Right cardiac atrium (tissue), 5 donors: ENCODE results near the gene PARK7. TPM values are rescaled to one million over a fixed set of nuclear protein-coding genes. Genes with fewer than 3 reads are reported as not detected.
"Not testable (repeated sequence)": the region's sequence is repeated elsewhere in the genome, so short reads cannot be mapped to it uniquely, and the experiment has no call there.

Experiments used
- ATAC-seq, 2 donors: fragments of 200-7000 bp; cut with Tn5 transposase; one replicate each; pipeline versions ENCODE4 v1.8.0 to v1.9.1; 2020; ENCODE audit warnings: moderate library complexity in 2 of 2, mild to moderate bottlenecking in 1 of 2
- DNase-seq, 3 donors: peaks; one replicate each; pipeline ENCODE4 v3.0.0-alpha.2; 2020
- H3K27ac ChIP-seq: one replicate; pipeline ENCODE4 v1.5.1; 2013; ENCODE audit warnings: mild to moderate bottlenecking, low read length, control low read depth, moderate library complexity
- H3K27me3 ChIP-seq: one replicate; pipeline ENCODE4 v1.6.1; 2013; ENCODE audit not compliant: control insufficient read depth, insufficient read depth
- H3K4me1 ChIP-seq: one replicate; pipeline ENCODE4 v1.6.1; 2013; ENCODE audit warnings: low read length; ENCODE audit not compliant: control insufficient read depth, insufficient read depth
- H3K4me3 ChIP-seq: one replicate; pipeline ENCODE4 v1.5.1; 2013; ENCODE audit warnings: low read length, control low read depth
- H3K9me3 ChIP-seq: one replicate; pipeline ENCODE4 v1.6.1; 2013; ENCODE audit warnings: low read length; ENCODE audit not compliant: control insufficient read depth
- WGBS: extraction: QIAGEN DNeasy Blood & Tissue Kit; methylation state at CpG from one replicate; pipeline ENCODE4 v1.1.7; 2013; 5-methylcytosine and 5-hydroxymethylcytosine counted together
- intact Hi-C, 4 donors: fragments of 100-400 bp; cut with DNase I; formaldehyde crosslinking; loops; one replicate each; pipeline versions ENCODE4 v1.11.0 to v1.14.0; 2022 to 2023
- long read RNA-seq, 4 donors: library from polyadenylated mRNA; unstranded; transcript quantifications; one replicate each; pipeline ENCODE4 v2.0.0, GENCODE V29; 2020 to 2021
- polyA plus RNA-seq: library from polyadenylated mRNA; stranded (reverse); fragments of 200-250 nt; gene quantifications from one replicate; pipeline ENCODE4 v1.2.3, GENCODE V29; 2013
- total RNA-seq, 4 donors: library from RNA; stranded (reverse); fragmentation: NEBNext Ultra II Directional; extraction: Animal tissue kit (Norgen Biotek cat#: 25700); gene quantifications; one replicate each; pipeline ENCODE4 v1.2.1, GENCODE V29; 2021
- donor health status: healthy with polysubstance abuse.
- donor health status: DM: no; HTN: yes; CAD: no.
- donor health status: DM: no; HTN: no; CAD: no.
- donor health status: DM: no; HTN: yes; CAD: no; lungs with severe emphysema.
- donor health status: DM: yes; HTN: yes; CAD: no.

The PARK7 gene
- 100 to 1,000 TPM; 302 to 323 (median 314) TPM for total RNA-seq
- polyA plus RNA-seq = 501 TPM
- long read RNA-seq, donor 1, transcript PARK7-201 (7 exons, 949 nt) = major isoform, 112 of 232 reads
- long read RNA-seq, donor 1, transcript PARK7-209 (7 exons, 1,088 nt) = minor isoform, 105 of 232 reads
- long read RNA-seq, donor 1, partial matches to known transcripts = 7 of 232 reads
- long read RNA-seq, donor 1, other reads (novel, unspliced or antisense) = 8 of 232 reads
- long read RNA-seq, donor 2, transcript PARK7-201 (7 exons, 949 nt) = minor isoform, 65 of 153 reads
- long read RNA-seq, donor 2, transcript PARK7-209 (7 exons, 1,088 nt) = major isoform, 66 of 153 reads
- long read RNA-seq, donor 2, partial matches to known transcripts = 18 of 153 reads
- long read RNA-seq, donor 2, other reads (novel, unspliced or antisense) = 4 of 153 reads
- long read RNA-seq, donor 3, transcript PARK7-201 (7 exons, 949 nt) = minor isoform, 90 of 252 reads
- long read RNA-seq, donor 3, transcript PARK7-209 (7 exons, 1,088 nt) = major isoform, 146 of 252 reads
- long read RNA-seq, donor 3, partial matches to known transcripts = 7 of 252 reads
- long read RNA-seq, donor 3, other reads (novel, unspliced or antisense) = 8 of 252 reads
- long read RNA-seq, donor 4, transcript PARK7-201 (7 exons, 949 nt) = minor isoform, 53 of 148 reads
- long read RNA-seq, donor 4, transcript PARK7-209 (7 exons, 1,088 nt) = major isoform, 79 of 148 reads
- long read RNA-seq, donor 4, partial matches to known transcripts = 12 of 148 reads
- long read RNA-seq, donor 4, other reads (novel, unspliced or antisense) = 4 of 148 reads

DNA sequence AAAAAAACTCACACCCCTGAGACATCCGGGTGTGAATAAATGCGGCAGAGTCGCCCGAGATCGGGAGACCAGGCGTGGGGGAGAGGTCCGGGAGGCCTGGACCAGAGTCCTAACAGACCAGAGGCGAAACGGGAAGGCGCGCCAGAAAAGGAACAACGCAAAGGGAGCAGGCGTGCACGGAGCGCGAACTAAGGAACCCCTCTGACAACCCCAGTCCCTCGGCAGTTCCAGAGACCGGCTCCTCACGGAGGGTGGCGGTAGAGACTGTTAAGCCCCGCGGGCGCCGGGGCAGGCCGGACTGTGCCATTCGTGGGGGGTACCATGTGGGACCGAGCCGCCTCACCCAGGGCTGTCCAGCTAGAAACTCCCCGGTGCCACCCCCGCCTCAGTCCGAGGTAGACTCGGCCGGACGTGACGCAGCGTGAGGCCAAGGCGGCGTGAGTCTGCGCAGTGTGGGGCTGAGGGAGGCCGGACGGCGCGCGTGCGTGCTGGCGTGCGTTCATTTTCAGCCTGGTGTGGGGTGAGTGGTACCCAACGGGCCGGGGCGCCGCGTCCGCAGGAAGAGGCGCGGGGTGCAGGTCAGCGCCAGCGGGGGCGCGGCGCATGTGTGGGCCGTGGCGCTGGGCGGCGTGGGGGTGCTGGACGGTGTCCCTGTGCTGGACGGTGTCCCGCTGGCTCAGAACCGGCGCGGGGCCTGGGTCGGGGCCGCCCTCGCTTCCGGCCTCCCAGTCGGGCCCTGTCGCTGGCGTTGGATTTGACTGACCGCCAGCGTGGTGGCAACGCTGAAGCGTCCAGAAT, at the start of gene PARK7:
TSS of gene PARK7 (plus strand) at position 496 of the 798 bp plus-strand sequence. CDS start 1,075 bp downstream, outside the sequence.
- H3K9me3 ChIP-seq = no peaks in the 10 kb centered on the region
- intact Hi-C loops = no loop called here
- H3K4me3 ChIP-seq = peak within 1 kb of the TSS; percentile 65
- peak; percentile 100 for DNase-seq
- peak; percentile 97 for ATAC-seq
- H3K27ac ChIP-seq = peak within 1 kb of the TSS; percentile 93
- no peaks in the 10 kb centered on the region for H3K4me1 ChIP-seq
- H3K27me3 ChIP-seq = no peaks in the 10 kb centered on the region
- WGBS = under 1% methylated on average over 81 of the region's 81 CpGs

DNA sequence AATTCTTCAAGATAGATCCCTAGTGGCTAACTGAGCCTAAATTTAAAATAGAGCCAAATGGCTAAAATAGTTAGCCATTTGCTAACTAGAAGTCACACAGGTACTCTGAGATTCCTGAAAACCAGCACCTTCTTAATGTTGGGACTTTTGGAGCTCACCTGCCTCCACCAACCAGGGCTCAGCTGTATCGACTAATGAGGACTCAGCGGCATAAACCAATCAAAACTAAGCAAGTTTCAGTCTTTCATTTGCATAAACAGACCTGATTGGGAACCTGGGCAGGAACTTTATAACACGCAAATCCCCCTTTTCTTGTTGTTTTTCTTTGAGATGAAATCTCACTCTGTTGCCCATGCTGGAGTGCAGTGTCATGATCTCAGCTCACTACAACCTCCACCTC, 49.4 kb upstream of the PARK7 start:
- Histone ChIP-seq H3K4me1 (no peaks in the 10 kb centered on the region), H3K27ac (no peak overlapping the region), H3K27me3 (no peaks in the 10 kb centered on the region), H3K9me3 (no peaks in the 10 kb centered on the region), H3K4me3 (no peak overlapping the region)
- ATAC-seq (no peak), DNase-seq (no peak)
- WGBS = 88% methylated on average over 3 of the region's 3 CpGs
- intact Hi-C loops = no loop called here

DNA sequence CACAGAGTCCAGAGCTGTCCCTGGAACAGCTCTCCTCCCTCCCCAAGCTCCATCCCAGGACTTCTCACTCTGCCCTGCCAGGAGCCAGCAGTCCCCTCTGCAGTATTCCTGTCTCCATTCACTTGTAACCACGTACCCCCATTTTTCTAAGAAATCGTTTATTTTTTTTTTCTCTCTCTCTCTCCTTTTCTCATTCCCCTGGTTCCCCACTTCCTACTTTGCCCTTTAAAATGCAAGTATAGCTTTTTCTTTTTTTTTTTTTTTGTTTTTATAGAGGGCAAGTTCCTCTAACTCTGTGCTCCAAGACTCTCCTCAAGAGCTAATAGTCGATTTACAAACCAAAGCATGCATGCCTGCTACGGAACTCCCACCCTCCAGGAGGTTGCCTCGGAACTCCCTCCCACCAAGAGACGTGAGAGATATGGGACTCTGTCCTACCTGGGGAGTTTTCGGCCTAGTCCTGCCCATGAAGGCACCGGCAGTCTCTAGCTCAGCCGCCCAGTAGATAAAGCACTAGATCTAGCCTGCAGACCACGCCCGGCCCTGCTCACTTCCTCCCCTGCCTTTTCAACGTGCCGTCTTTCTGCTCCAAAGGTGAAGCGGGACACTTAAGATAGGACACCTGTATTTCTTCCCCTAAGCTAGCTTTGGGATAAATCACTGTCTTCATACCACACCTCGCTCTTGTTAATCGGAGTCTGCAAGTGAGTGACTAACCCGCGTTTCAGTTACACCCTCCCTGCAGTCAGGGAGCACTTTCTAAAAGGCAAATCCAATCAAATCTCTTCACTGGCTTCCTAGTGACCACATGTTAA, 48.6 kb upstream of the PARK7 start:
- Histone ChIP-seq H3K27ac (no peak overlapping the region), H3K27me3 (no peaks in the 10 kb centered on the region), H3K4me1 (no peaks in the 10 kb centered on the region), H3K9me3 (no peaks in the 10 kb centered on the region), H3K4me3 (no peak overlapping the region)
- 55% methylated on average over 18 of the region's 18 CpGs for WGBS
- ATAC-seq = no peak
- DNase-seq = no peak
- intact Hi-C loops = no loop called here

DNA sequence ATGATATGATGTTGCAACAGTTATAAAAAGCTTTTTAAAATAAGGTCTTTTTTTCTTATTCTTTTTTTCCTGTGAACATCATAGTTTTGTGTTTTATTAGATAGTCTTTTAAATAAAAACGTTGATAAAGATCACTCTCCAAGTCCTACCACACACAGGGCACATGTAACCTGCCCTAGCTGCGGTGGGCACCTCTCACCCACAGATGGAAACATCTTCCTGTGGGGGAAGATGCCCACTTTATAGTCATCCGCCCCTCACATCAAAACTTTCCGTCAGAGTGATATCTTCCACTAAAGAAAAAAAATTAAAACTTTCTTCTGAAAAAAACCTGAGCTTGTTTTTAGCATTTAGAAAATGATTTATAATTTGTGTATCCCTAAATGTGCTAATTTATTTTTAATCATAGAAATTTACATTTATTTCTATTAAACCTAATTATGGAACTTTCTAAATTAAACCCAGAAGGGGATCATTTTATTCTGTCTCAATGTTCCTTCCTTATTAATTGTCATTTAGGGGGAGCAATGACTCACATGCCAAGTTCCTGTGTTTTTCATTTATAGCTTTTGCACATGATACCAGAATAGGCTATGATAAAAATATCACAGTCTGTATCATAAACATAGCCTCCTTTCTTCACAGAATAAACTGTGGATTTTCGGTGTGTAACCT, 45.5 kb upstream of the PARK7 start:
- WGBS = 63% methylated on average over 5 of the region's 5 CpGs
- DNase-seq (no peak), ATAC-seq (no peak)
- H3K4me1 ChIP-seq = no peaks in the 10 kb centered on the region
- H3K27me3 ChIP-seq = no peaks in the 10 kb centered on the region
- intact Hi-C loops = no loop called here
- no peak overlapping the region for H3K4me3 ChIP-seq
- no peak overlapping the region for H3K27ac ChIP-seq
- H3K9me3 ChIP-seq = no peaks in the 10 kb centered on the region

DNA sequence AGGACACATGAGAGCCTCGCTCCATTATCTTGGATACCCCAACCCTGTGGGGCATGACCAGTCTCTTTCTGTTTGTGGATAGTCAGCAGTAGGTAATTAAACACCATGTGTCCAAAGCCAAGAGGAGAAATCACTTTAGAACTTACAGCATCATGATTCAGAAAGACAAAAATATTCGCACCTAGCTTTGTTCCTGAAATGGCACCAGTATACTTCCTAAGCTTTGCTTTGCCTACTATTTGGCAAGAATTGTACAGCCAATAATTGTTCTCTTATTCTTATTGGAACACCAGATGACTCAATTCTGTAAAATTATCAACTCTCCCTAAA, 45.0 kb upstream of the PARK7 start:
- Histone ChIP-seq H3K27me3 (no peaks in the 10 kb centered on the region), H3K27ac (no peak overlapping the region)
- intact Hi-C loops = no loop called here

DNA sequence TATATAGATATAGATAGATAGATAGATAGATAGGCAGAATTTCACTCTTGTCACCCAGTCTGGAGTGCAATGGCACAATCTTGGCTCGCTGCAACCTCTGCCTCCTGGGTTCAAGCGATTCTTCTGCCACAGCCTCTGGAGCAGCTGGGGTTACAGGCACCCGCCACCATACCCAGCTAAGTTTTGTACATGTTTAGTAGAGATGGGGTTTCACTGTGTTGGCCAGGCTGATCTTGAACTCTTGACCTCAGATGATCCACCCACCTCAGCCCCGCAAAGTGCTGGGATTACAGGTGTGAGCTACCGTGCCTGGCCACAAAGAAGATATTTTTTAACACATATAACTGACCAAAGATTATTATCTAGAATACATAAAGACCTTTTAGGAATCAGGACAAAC, 43.5 kb upstream of the PARK7 start:
- H3K4me1 ChIP-seq, H3K4me3 ChIP-seq, ATAC-seq, H3K27me3 ChIP-seq, intact Hi-C loops, H3K27ac ChIP-seq, H3K9me3 ChIP-seq, DNase-seq: not testable (repeated sequence)
- 90% methylated on average over 5 of the region's 5 CpGs for WGBS

More for the DNA sequence above, 45.0 kb upstream of the PARK7 start:
- no peak for ATAC-seq
- 65% methylated on average over 2 of the region's 2 CpGs for WGBS
- Histone ChIP-seq H3K9me3 (no peaks in the 10 kb centered on the region), H3K4me1 (no peaks in the 10 kb centered on the region), H3K4me3 (no peak overlapping the region)
- DNase-seq = no peak

DNA sequence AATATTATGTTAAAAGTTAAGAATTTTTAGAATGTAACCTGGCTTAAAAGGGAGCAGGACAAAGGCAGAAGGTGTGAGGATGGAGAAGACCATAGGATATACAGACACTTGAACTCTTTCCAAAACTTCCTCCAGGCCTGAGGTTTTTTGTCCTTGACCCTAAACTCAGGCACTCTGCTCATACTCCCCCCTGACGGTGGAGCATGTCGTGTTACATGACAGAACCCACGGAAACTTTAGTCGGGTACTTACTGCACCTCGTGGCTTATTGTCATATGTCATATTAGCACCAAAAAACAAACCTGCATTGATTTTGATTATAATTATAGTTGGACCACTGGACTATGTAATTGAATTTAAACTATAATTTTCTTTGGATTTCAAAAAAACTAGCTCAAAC, 41.6 kb upstream of the PARK7 start:
- DNase-seq (no peak), ATAC-seq (no peak)
- intact Hi-C loops = no loop called here
- H3K27me3 ChIP-seq = no peaks in the 10 kb centered on the region
- H3K9me3 ChIP-seq = no peaks in the 10 kb centered on the region
- WGBS = 87% methylated on average over 5 of the region's 5 CpGs
- no peaks in the 10 kb centered on the region for H3K4me1 ChIP-seq
- H3K4me3 ChIP-seq = no peak overlapping the region
- no peak overlapping the region for H3K27ac ChIP-seq

DNA sequence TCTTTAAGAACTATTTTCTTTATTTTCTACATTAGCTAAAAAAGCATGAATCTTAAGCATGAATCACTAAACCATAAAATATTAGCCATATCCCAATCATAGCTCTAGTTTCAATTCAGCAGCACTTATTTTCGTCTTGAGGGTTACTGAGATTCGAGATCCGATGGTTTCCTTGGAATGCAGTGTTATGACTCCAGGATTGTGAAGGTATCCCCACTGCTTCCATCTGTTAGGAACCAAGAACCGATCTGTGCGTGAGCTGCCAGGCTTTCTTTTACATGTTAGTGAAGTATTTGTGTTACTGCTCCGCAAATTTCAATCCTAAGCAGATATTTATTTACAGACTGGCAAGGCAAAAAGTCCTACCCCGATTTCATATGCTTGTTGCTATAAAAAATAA, 39.7 kb upstream of the PARK7 start:
- H3K4me1 ChIP-seq = no peaks in the 10 kb centered on the region
- 93% methylated on average over 7 of the region's 7 CpGs for WGBS
- ATAC-seq (no peak), DNase-seq (no peak)
- H3K27ac ChIP-seq = no peak overlapping the region
- H3K27me3 ChIP-seq = no peaks in the 10 kb centered on the region
- H3K9me3 ChIP-seq = no peaks in the 10 kb centered on the region
- no peak overlapping the region for H3K4me3 ChIP-seq
- intact Hi-C loops = no loop called here

DNA sequence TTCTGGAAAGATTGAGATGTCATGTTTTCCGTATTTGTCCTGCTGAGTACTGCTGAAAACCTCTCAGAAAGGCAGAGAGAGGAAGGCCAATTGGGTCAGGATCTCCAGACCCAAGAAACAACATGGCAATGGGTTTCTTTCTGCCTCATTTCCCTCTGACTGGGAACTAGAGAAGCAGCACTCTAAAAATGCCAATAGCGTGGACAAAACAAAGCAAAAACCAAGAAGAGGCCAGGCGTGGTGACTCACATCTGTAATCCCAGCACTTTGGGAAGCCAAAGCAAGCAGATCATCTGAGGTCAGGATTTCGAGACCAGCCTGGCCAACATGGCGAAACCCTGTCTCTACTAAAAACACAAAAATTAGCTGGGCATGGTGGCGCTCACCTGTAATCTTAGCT, 39.2 kb upstream of the PARK7 start:
- H3K4me1 ChIP-seq = no peaks in the 10 kb centered on the region
- no peaks in the 10 kb centered on the region for H3K9me3 ChIP-seq
- intact Hi-C loops = no loop called here
- DNase-seq (no peak), ATAC-seq (no peak)
- no peaks in the 10 kb centered on the region for H3K27me3 ChIP-seq
- no peak overlapping the region for H3K27ac ChIP-seq
- WGBS = 90% methylated on average over 6 of the region's 6 CpGs
- no peak overlapping the region for H3K4me3 ChIP-seq

DNA sequence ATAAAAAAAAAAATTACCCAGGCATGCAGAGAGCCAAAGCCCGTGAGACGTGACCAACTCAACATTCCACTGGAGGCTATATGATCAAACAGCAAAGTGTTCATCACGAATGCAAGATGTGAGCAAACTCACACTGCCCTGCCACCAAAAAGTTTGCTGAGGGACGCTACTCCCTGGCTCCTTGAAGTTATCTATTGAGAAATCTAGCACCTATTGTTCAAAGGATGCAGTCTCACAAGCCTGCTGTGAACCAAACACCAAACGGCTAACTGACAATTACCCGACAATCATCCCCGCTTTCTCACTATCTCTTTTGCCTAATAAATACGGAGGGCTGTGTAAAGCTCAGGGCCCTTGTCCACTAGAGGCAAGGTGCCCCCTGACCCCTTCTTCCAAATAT, 34.5 kb upstream of the PARK7 start:
- intact Hi-C loops, DNase-seq, H3K4me3 ChIP-seq, H3K9me3 ChIP-seq, H3K4me1 ChIP-seq, H3K27ac ChIP-seq, ATAC-seq, H3K27me3 ChIP-seq: not testable (repeated sequence)
- 57% methylated on average over 8 of the region's 8 CpGs for WGBS
